ENCODE measurements around the gene CD99.

Gene CD99

DNA sequence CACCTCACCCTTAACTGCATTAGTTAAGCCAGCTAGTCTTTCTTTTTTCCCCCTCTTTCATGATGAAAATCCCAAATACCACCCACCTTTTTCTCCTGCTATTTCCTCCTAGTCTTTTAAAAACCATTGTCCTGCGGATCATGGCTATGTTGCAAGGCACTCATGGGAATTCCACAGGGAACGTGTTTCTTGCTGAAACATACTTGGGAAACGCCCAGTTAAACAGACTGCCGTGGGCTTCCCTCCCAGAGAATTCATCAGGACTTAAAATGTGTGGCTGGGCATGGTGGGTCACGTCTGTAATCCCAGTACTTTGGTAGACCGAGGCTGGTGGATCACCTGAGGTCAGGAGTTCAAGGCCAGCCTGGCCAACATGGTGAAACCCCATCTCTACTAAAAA, 92.9 kb downstream of the CD99 start:
- no peak overlapping the region for H3K4me2 ChIP-seq (ENCODE audit: low read depth, low read length, poor library complexity, severe bottlenecking)
- no peak overlapping the region for H3K27ac ChIP-seq (ENCODE audit: low read depth, low read length)
- H3K9ac ChIP-seq (ENCODE audit: low read length), result no peak overlapping the region
- TF ChIP-seq, protein P1, sequence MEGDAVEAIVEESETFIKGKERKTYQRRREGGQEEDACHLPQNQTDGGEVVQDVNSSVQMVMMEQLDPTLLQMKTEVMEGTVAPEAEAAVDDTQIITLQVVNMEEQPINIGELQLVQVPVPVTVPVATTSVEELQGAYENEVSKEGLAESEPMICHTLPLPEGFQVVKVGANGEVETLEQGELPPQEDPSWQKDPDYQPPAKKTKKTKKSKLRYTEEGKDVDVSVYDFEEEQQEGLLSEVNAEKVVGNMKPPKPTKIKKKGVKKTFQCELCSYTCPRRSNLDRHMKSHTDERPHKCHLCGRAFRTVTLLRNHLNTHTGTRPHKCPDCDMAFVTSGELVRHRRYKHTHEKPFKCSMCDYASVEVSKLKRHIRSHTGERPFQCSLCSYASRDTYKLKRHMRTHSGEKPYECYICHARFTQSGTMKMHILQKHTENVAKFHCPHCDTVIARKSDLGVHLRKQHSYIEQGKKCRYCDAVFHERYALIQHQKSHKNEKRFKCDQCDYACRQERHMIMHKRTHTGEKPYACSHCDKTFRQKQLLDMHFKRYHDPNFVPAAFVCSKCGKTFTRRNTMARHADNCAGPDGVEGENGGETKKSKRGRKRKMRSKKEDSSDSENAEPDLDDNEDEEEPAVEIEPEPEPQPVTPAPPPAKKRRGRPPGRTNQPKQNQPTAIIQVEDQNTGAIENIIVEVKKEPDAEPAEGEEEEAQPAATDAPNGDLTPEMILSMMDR (IDR thresholded peaks at IDR 0.05; ENCODE audit: insufficient read depth, low read length, poor library complexity, severe bottlenecking), result no peak
- no peak for TF ChIP-seq EZH2phosphoT487 (conservative IDR thresholded peaks at IDR 0.05; ENCODE audit: low read length)
- H3K79me2 ChIP-seq (ENCODE audit: insufficient read depth, low read length), result no peaks in the 10 kb centered on the region
- no peaks in the 10 kb centered on the region for H3K36me3 ChIP-seq (ENCODE audit: low read length)
- no peak overlapping the region for H2AFZ ChIP-seq (ENCODE audit: low read depth, low read length, severe bottlenecking)
- H3K4me3 ChIP-seq (ENCODE audit: insufficient read depth, low read length, poor library complexity, severe bottlenecking), result no peak overlapping the region
- no peaks in the 10 kb centered on the region for H3K9me2 ChIP-seq (replicated peaks; ENCODE audit: insufficient read depth, low read length)
- H3F3A ChIP-seq (ENCODE audit: insufficient read depth), result no peaks in the 10 kb centered on the region
- H3K9me3 ChIP-seq (ENCODE audit: insufficient read depth, low read length), result no peaks in the 10 kb centered on the region
- H3K27me3 ChIP-seq (ENCODE audit: low read length), result no peaks in the 10 kb centered on the region
- no peaks in the 10 kb centered on the region for H4K20me1 ChIP-seq (ENCODE audit: low read depth, low read length)

DNA sequence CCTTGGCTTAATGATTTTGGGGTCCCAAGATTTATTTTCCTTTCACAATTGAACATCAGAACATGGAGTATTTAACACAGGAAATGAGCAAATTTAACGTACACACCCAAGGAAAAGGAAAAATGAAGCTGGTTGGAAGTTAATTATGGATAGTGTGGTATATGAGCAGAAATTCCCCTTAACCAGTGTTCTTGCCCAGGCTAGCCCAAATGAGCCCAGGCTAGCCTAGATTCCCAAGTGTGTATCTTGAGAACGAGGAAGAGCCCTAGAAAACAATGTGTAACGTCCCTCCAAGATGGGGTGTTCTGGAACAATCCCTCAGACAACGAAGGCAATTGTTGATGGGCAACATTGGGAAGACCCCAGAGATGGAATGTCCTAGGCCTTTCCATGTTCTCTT, 94.4 kb downstream of the CD99 start:
- no peaks in the 10 kb centered on the region for H3F3A ChIP-seq (ENCODE audit: insufficient read depth)
- no peaks in the 10 kb centered on the region for H3K27me3 ChIP-seq (ENCODE audit: low read length)
- no peak overlapping the region for H3K4me3 ChIP-seq (ENCODE audit: insufficient read depth, low read length, poor library complexity, severe bottlenecking)
- no peak for TF ChIP-seq EZH2phosphoT487 (conservative IDR thresholded peaks at IDR 0.05; ENCODE audit: low read length)
- TF ChIP-seq, protein P1 (IDR thresholded peaks at IDR 0.05; ENCODE audit: insufficient read depth, low read length, poor library complexity, severe bottlenecking), result no peak
- H3K9me2 ChIP-seq (replicated peaks; ENCODE audit: insufficient read depth, low read length), result no peaks in the 10 kb centered on the region
- H3K79me2 ChIP-seq (ENCODE audit: insufficient read depth, low read length), result no peaks in the 10 kb centered on the region
- no peaks in the 10 kb centered on the region for H3K36me3 ChIP-seq (ENCODE audit: low read length)
- no peak overlapping the region for H3K27ac ChIP-seq (ENCODE audit: low read depth, low read length)
- H3K9me3 ChIP-seq (ENCODE audit: insufficient read depth, low read length), result no peaks in the 10 kb centered on the region
- H2AFZ ChIP-seq (ENCODE audit: low read depth, low read length, severe bottlenecking), result no peak overlapping the region
- no peak overlapping the region for H3K4me2 ChIP-seq (ENCODE audit: low read depth, low read length, poor library complexity, severe bottlenecking)
- no peak overlapping the region for H3K9ac ChIP-seq (ENCODE audit: low read length)
- H4K20me1 ChIP-seq (ENCODE audit: low read depth, low read length), result no peaks in the 10 kb centered on the region

DNA sequence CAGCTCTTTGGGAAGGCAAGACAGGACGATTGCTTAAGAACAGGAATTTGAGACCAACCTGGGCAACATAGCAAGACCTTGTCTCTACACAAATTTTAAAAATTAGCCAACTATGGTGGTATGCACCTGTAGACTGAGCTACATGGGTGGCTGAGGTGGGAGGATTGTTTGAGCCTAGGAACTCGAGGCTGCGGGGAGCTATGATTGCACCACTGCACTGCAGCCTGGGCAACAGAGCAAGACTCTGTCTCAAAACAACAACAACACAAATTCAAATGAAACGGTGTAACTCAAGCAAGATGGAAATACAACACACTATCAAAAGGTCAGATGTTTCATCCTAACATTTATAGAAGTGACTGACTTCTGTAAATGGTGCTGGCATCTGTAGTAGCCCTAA, 97.9 kb downstream of the CD99 start:
- Histone ChIP-seq H3K36me3 (ENCODE audit: low read length) (no peaks in the 10 kb centered on the region), H3F3A (ENCODE audit: insufficient read depth) (no peaks in the 10 kb centered on the region), H4K20me1 (ENCODE audit: low read depth, low read length) (no peaks in the 10 kb centered on the region), H3K9ac (ENCODE audit: low read length) (no peak overlapping the region), H3K79me2 (ENCODE audit: insufficient read depth, low read length) (no peaks in the 10 kb centered on the region), H3K9me2 (replicated peaks; ENCODE audit: insufficient read depth, low read length) (no peaks in the 10 kb centered on the region), H2AFZ (ENCODE audit: low read depth, low read length, severe bottlenecking) (no peak overlapping the region), H3K4me3 (ENCODE audit: insufficient read depth, low read length, poor library complexity, severe bottlenecking) (no peak overlapping the region), H3K27me3 (ENCODE audit: low read length) (no peaks in the 10 kb centered on the region), H3K4me2 (ENCODE audit: low read depth, low read length, poor library complexity, severe bottlenecking) (no peak overlapping the region), H3K27ac (ENCODE audit: low read depth, low read length) (no peak overlapping the region), H3K9me3 (ENCODE audit: insufficient read depth, low read length) (no peaks in the 10 kb centered on the region)
- TF ChIP-seq EZH2phosphoT487 (conservative IDR thresholded peaks at IDR 0.05; ENCODE audit: low read length), result no peak
- TF ChIP-seq, protein P1 (IDR thresholded peaks at IDR 0.05; ENCODE audit: insufficient read depth, low read length, poor library complexity, severe bottlenecking), result no peak

Data from SU-DHL-6 (cell line).